Ishikawa (cell line): ENCODE data around the gene SLC25A33.

Source experiments
- CREB1 ChIP-seq: IDR thresholded peaks from 2 replicates; pipeline ENCODE4 v1.6.1; 2012; ENCODE audit warnings: low read depth
- EP300 ChIP-seq: IDR thresholded peaks from 2 replicates; pipeline ENCODE4 v1.6.1; 2012; ENCODE audit warnings: borderline replicate concordance
- NFIC ChIP-seq: IDR thresholded peaks from 2 replicates; pipeline ENCODE4 v1.6.1; 2012
- RAD21 ChIP-seq: IDR thresholded peaks from 2 replicates; pipeline ENCODE4 v1.6.1; 2012; ENCODE audit warnings: low read depth
- TEAD4 ChIP-seq: IDR thresholded peaks from 2 replicates; pipeline ENCODE4 v1.6.1; 2012
- TF ChIP-seq, protein P1 (sequence below): IDR thresholded peaks from 2 replicates; pipeline ENCODE4 v1.6.1; 2012
- TF ChIP-seq, protein P2 (sequence below): IDR thresholded peaks from 2 replicates; pipeline ENCODE4 v1.6.1; 2012

DNA sequence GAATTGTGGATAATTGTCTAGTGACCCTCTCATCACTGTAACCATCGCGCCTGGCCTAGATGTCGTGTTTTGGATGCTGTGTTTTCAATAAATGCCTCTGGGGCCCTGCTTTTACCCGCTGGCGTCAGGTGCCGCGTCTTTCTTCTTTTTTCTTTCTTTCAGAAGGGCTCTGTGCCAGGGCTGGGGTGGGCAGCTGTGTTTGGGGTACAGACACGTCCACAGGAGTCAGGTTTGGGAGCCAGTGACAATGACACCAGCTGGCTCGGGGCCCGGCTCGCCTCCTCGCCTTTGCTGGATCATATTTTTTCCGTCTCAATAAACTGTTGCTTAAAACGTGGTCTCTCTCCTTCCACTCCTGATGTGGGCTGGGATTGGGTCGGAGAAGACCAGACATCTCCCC, 65.6 kb downstream of the SLC25A33 start:
- TF ChIP-seq, protein P1, sequence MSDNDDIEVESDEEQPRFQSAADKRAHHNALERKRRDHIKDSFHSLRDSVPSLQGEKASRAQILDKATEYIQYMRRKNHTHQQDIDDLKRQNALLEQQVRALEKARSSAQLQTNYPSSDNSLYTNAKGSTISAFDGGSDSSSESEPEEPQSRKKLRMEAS: no peak
- no peak for TF ChIP-seq NFIC
- no peak for TF ChIP-seq CREB1
- TF ChIP-seq, protein P2, sequence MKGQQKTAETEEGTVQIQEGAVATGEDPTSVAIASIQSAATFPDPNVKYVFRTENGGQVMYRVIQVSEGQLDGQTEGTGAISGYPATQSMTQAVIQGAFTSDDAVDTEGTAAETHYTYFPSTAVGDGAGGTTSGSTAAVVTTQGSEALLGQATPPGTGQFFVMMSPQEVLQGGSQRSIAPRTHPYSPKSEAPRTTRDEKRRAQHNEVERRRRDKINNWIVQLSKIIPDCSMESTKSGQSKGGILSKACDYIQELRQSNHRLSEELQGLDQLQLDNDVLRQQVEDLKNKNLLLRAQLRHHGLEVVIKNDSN: no peak
- no peak for TF ChIP-seq EP300
- TF ChIP-seq TEAD4: no peak
- TF ChIP-seq RAD21: no peak
